K562 (cell line): Measurements from ENCODE around the gene BEST3. TPM values are rescaled to one million over a fixed set of nuclear protein-coding genes. Genes with fewer than 3 reads are reported as not detected.

Experiments
- BRF1 ChIP-seq: IDR thresholded peaks from 3 replicates; pipeline ENCODE4 v1.6.1; 2011; ENCODE audit warnings: borderline replicate concordance, mild to moderate bottlenecking; ENCODE audit not compliant: insufficient read length; ENCODE audit errors: extremely low read depth
- EP400 ChIP-seq: fragments of 450-650 bp; IDR thresholded peaks from 2 replicates; pipeline ENCODE4 v1.6.1; 2017; ENCODE audit warnings: antibody characterized with exemption, mild to moderate bottlenecking, moderate library complexity
- GATA2 ChIP-seq: sonication (generic); formaldehyde crosslinking; IDR thresholded peaks from 2 replicates; pipeline ENCODE4 v1.4.0; 2020; ENCODE audit warnings: mild to moderate bottlenecking, missing genetic modification reagents
- GATAD2A ChIP-seq: fragments of 450-650 bp; IDR thresholded peaks from 2 replicates; pipeline ENCODE4 v1.6.1; 2017
- MIER1 ChIP-seq: fragments of 450-650 bp; IDR thresholded peaks from 2 replicates; pipeline ENCODE4 v1.6.1; 2016; ENCODE audit warnings: antibody characterized with exemption, mild to moderate bottlenecking, low read depth
- NFXL1 ChIP-seq: fragments of 450-650 bp; formaldehyde crosslinking; IDR thresholded peaks from 2 replicates; pipeline ENCODE4 v1.4.0; 2021; ENCODE audit warnings: mild to moderate bottlenecking
- POLR2H ChIP-seq: IDR thresholded peaks from 2 replicates; pipeline ENCODE4 v1.6.1; 2016; ENCODE audit warnings: missing genetic modification characterization, low read depth, mild to moderate bottlenecking, control low read depth, missing compliant biosample characterization, moderate library complexity
- SMAD2 ChIP-seq: fragments of 150-350 bp; IDR thresholded peaks from 2 replicates; pipeline ENCODE4 v1.6.1; 2014; ENCODE audit warnings: low read depth, mild to moderate bottlenecking, low read length
- SP1 ChIP-seq: sonication (generic); formaldehyde crosslinking; IDR thresholded peaks from 2 replicates; pipeline ENCODE4 v1.8.1; 2022; ENCODE audit warnings: mild to moderate bottlenecking, missing genetic modification reagents
- ZBTB1 ChIP-seq: sonication (generic); formaldehyde crosslinking; IDR thresholded peaks from 2 replicates; pipeline ENCODE4 v1.8.1; 2023; ENCODE audit warnings: missing genetic modification reagents, low read depth, mild to moderate bottlenecking, borderline replicate concordance
- ZBTB40 ChIP-seq, 2 experiments: fragments of 450-650 bp in 1 of 2; sonication (generic) in 1 of 2; formaldehyde crosslinking in 1 of 2; IDR thresholded peaks; 2 replicates each; pipeline versions ENCODE4 v1.7.1 to v1.9.0; 2016 to 2022; ENCODE audit warnings: inconsistent platforms in 1 of 2, mild to moderate bottlenecking in 1 of 2, missing genetic modification reagents in 1 of 2
- ZNF644 ChIP-seq: fragments of 200-800 bp; sonication (Bioruptor generic); IDR thresholded peaks from 2 replicates; pipeline ENCODE4 v1.6.1; 2016; ENCODE audit warnings: low read depth, missing genetic modification characterization, missing compliant biosample characterization
- polyA plus RNA-seq, 8 experiments: library from polyadenylated mRNA; depleted of rRNA in 4 of 8; stranded (reverse) in 5 of 8; unstranded in 3 of 8; fragments of >200 nt; fragmentation: Nextera tagmentation in 2 of 8; fragmentation: Illumina TruSeq in 1 of 8; extraction: Ambion mirVana in 2 of 8; extraction: Trizol in 1 of 8; gene quantifications; 2 replicates each; pipeline versions ENCODE4 v1.2.1 to v1.2.3, GENCODE V29; 2011 to 2014; ENCODE audit warnings: inconsistent platforms in 1 of 8, missing spikeins in 1 of 8
- total RNA-seq, 7 experiments: library from RNA; depleted of rRNA in 6 of 7; stranded (reverse); fragments of >200 nt in 6 of 7; fragmentation: Illumina TruSeq in 2 of 7; extraction: Trizol in 2 of 7; gene quantifications; 2 replicates each; pipeline versions ENCODE4 v1.2.1 to v1.2.3, GENCODE V29; 2011 to 2021; ENCODE audit warnings: low replicate concordance in 1 of 7

The BEST3 gene
- total and polyA plus RNA-seq, 9 of the 15 experiments (the other 6 are each of a cell fraction or from before 2014, with no cell fraction given), result 0.15 TPM; not detected in 8

GRCh38 chr12:69733638-69734037, 34.5 kb upstream of the BEST3 start (continued):
- no peak for TF ChIP-seq ZBTB40 (IDR thresholded peaks at IDR 0.05)
- no peak for TF ChIP-seq ZBTB40 (CRISPR knock-in tag; IDR thresholded peaks at IDR 0.05)
- no peak for TF ChIP-seq ZBTB1
- no peak for TF ChIP-seq BRF1
- TF ChIP-seq SMAD2, result no peak
- no peak for TF ChIP-seq SP1 (CRISPR knock-in tag)
- no peak for TF ChIP-seq ZNF644 (tag)
- TF ChIP-seq GATAD2A, result no peak
- TF ChIP-seq NFXL1 (CRISPR knock-in tag), result no peak
- TF ChIP-seq EP400, result no peak
- TF ChIP-seq MIER1, result no peak
- TF ChIP-seq POLR2H, result no peak
- no peak for TF ChIP-seq GATA2 (CRISPR knock-in tag)
